DMS53 treated with DMSO at 0.1 percent for 48 hours (cell line): ENCODE data around the gene RERGL.
"Not testable (repeated sequence)": the region's sequence is repeated elsewhere in the genome, so short reads cannot be mapped to it uniquely, and the experiment has no call there.

Experiments used
- DNase-seq: peaks from one replicate; lab custom pipeline; 2025; ENCODE audit not compliant: unreplicated experiment; lab: John Stamatoyannopoulos, UW

The RERGL gene, protein sequence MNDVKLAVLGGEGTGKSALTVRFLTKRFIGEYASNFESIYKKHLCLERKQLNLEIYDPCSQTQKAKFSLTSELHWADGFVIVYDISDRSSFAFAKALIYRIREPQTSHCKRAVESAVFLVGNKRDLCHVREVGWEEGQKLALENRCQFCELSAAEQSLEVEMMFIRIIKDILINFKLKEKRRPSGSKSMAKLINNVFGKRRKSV

DNA sequence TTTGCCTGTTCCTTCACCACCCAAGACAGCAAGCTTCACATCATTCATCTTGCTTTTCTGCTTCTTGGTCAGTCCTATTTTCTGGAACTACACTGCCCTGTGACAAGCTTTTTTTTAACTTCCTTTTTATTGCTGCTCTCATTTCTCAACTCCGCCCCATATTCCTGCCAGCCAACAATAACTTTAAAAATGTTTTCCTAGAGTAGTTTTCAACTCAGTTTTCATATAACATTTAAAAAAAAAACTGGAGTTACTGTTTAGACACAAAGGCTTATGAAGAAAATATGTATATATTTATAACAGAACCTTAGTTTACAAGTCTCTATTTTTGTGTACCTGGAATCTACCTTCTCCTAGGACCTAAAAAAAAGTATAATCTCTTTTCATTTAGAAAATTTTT, at the start of gene RERGL:
Gene RERGL (minus strand): TSS at position 101 of the 400 bp plus-strand sequence. CDS start 53 bp downstream, at position 48.
- no peak for DNase-seq

DNA sequence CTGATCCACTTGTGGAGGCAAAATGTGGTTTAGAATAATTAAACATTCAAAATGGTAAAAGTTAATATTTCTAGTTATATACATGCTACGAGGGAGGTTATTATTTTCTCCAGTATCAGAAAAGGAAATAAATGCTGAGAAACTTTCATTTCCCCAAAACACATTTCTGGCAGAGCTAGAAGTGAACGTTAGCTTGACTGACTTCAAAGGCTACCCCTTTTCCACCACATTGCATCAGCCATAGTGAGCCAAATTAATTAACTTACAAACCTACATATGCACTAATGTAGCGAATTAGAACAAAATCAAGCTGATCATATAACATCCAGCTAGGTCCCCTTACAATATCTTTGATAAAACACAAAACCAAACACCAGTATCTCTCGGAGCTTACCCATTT, 49.3 kb upstream of the RERGL start:
- DNase-seq: no peak

DNA sequence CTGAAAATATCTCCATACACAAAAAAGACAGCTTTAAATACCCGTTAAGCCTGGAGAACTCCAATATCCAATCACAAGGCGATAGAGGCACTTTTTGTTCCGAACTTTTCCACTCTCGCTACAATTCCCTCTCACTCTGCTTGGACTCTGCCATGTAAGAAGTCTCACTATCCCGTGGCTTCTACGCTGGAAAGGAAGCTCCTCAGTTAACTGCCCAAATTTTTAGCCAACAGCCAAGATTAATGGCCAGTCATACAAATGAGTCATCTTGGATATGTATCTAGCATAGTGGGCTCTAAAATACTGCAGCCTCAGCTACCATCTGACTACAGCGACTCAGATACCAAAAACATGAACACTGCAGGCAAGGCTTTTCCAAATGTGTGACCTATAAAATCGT, 45.5 kb upstream of the RERGL start:
- no peak for DNase-seq

DNA sequence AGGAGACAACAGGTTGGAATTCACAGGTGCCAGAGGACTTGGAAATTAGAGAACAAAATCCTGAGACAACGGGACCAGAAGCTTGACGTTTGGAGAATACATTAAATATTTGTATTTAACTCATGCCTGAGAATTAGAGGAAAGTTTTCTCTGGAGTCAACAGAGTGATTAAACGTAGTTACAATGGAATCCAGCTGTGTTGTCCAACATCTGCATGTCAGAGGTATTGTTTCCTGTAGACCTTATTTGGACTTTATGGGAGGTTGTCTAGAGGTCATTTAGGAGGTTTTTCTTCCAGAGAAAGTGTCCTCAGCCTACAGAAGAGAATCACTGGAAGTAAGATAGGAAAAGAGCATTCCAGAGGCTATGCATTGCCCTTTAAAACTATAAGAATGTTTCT, 45.1 kb upstream of the RERGL start:
- DNase-seq: no peak

DNA sequence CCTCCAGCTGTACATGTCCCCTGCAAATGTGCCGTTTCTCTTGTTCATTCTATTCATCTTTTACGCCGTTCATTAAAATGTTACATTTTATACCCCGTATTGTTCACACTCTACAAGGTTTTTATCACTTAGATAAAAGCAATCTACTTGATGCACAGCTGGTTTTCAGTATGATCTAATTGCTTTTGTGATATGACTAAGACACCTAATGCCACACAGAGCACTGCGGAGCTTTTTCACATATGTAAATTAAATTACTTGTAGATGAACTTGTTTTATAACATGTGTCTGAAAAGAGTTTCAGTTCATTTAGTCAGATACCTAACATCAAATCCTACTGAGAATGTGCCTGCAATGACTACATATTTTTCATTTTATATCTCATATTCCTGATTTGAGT, 40.9 kb upstream of the RERGL start:
- DNase-seq: no peak

DNA sequence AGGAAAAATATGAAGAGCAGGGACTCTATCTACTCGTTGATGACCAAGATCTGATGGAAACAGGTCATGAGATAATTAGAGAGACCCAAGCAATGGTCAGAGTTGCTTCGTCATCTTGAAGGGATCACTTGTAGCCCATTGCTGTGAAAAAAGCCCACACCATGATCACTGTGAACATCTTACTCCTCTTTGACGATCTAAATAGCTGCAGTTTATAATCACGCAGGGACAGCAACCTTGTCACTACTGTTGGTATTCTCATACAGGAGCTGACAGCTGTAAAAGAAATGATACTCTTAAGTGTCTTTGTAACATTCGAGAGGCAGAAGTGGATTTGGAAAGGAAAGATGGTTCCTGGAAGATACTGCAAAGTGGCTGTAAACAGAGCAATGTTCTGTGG, 33.7 kb upstream of the RERGL start:
- DNase-seq: no peak

DNA sequence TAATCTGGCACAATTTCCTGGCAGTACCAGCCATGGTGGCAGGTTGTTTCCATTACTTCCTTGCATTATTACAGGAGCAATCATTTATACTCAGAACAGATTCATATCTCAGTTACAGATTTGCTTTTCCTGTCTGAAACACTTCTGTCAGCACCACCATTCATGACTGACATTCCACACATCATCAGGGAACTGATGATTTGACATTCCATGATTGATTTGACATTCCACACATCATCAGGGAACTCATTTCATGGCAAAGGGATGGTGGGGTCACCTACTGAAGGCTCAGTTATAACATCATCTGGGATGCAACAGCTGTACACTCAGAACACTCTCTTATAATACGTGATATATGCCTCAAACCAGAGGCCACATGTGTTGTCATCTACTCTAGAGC, 30.9 kb upstream of the RERGL start:
- DNase-seq: no peak

DNA sequence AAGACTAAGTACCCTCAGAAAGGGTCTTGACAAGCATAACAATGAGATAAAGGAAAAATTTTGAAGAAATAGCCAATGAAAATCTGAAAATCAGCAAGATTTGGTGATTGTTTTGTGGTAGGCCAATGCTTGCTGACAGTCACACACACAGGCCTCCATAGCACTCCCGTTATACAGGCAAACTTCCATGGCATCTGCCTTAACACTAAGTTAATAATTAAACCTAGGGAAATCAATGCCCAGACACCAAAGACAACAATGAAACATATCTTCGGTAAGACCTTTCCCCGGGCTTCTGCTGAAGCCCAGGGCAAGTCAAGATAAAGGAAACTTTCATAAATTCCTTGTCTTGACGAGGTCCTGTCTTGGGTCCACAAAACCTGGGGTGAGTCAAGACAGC, 18.6 kb upstream of the RERGL start:
- DNase-seq: peak; percentile 88

DNA sequence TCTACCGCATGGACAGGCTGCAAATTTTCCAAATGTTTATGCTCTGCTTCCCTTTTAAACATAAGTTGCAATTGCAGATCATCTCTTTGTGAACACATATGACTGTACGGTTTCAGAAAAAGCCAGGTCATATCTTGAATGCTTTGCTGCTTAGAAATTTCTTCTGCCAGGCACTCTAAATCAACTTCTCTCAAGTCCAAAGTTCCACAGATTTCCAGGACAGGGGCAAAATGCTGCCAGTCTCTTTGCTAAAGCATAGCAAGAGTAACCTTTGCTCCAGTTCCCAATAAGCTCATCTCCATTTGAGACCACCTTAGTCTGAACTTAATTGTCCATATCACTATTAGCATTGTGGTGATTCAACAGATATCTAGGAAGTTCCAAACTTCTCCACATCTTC, 13.6 kb upstream of the RERGL start:
- DNase-seq: no peak

DNA sequence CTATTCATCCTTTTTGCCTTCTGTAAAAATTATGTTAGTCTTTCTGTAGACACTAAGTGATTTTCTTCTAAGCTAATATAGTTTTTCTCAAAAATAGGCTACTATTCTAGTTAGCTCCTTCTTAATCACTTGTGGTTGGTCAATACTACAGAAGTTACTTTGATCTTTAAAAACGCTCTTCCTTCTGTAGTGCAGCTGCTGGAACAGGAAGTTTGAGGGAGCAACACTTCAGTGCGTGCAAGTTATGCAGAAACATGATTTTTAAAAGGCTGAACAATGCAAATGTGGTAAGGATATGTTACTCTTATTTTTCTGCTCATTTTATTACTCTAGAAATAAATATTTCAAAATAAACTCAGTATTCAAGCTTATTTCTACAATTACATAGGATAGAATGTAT, 11.1 kb upstream of the RERGL start:
- no peak for DNase-seq

DNA sequence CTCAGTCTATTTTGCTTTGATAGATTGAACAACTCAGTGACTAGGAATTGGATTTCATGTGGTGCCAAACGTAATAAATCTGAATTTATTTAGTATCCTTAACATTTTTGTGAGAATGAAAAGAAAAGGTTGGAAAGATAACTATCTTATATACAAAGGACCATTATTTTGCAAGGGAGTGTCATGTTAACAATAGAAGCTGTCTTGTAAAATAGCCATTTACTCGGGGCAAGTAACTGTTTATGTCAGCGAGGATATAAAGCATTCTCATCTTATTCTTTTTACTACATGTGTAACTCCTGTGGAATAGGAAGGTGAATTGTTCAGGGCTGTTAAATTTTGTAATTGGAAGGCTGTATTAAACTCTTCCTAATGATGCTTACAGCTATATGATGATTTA, 5.9 kb downstream of the RERGL start:
- no peak for DNase-seq

DNA sequence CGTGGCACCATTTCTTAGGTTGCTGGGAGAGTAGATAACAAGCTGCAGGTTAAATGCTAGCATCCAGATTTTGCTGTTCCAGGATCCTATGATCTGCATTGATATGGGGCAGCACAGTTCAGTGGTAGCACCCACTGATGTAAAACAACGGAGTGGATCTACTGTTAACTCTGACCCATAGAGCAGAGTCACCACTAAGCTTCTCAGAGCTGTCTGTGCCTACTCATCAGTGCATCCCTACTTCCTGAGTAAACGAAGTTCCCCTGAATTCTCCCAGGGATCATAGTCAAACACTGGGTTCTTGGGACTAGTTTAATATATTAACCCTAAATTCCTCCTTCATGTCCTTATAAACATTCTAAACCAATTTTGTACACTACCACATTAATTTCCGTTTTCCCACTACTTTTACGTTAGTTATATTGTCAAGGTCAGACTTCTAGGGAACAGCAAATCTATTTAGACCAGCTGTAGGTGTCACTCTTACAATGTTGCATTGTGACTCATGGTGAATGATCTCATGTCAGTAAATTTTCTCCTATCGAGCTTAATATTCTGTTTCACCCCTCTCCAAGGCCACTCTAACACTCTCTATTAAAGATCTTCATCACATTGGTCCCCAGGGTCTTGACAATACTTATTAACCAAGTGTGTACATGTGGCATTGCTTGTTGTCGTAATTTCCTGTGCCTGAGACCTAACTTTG, 10.3 kb downstream of the RERGL start:
- DNase-seq: no peak

DNA sequence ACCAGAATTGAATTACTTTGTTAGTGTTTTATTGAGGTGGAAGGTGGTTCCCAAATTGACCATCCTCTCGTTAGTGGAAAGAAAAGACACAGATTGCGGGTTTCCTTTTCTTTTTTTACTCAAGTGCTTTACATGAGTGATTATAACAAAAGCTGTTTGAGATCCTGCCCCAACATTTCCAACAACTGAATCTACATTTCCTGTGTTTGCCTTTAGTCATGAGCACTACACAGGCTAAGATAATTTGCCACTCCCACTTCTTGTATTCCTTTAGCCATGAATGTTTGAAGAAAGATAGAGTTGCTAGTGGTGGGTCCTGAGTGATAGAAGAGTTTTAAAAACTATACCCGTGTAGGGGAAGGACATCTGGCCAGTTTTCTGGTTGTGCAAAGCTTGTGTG, 16.0 kb downstream of the RERGL start:
- peak; percentile 80 for DNase-seq

DNA sequence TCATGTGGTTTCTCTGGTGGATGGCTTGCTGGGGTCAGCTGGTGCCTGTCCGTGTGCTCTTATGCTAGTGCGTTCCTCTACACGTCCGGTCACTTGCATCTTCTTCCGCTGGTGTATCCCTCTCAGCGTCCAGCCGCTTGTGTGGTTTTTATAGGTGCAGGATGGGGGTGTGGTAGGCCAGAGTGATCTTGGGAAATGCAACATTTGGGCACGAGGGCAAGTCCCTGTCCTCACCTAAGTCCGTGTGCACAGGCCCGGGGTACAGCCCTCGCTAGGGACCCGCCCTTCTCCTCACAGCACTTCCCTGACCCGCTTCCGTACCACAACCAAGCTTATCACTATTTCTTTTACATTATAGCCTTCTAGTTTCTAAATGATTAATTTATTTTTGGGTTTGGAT, 17.3 kb downstream of the RERGL start:
- no peak for DNase-seq

DNA sequence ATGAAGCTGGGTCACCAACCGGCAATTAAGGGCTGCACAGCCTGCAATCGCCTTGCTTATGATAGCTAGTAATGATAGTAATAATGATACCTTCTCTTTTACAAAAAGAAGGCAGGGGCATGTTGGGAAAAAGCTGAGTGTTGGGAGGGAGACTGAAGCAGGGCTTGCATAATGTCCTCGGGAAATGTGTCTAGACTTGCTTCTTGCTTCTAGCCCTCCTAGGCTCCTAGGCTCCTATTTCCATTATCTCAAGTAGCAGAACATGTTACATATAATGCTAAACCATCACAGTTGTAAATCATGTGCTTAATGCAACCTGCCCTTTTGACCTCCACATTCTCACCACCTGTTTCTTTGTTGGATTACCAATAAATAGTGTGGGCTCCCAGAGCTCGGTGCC, 18.7 kb downstream of the RERGL start:
- no peak for DNase-seq

DNA sequence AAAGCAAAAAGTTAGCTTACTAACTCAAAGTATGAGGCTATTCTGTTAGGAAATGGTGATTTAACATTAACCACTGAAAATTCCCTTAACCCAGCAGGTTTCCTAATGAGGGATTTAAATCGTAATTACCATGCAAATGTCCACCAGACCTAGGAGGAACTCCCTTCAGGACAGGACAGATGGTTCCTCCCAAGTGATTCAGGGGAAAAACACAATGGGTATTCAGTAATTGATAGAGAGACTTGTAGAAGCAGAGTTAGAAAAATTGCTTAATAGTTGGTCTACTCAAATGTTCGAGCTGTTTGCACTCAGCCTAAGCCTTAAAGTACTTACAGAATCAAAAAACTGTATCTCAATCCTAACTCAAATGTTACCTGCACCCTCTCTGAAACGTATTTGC, 21.6 kb downstream of the RERGL start:
- DNase-seq: no peak

DNA sequence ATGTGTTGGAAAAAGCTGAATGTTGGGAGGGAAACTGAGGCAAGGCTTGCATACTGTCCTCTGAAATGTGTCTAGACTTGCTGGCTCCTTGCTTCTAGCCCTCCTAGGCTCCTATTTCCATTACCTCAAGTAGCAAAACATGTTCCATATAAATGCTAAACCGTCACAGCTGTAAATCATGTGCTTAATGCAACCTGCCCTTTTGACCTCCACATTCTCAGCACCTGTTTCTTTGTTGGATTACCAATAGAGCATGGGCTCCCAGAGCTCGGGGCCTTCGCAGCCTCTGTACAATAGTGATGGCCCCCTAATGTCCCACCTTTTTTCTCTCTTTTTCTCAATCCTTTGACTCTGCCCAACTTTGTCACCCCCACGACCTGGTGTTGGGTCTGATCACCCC, 23.3 kb downstream of the RERGL start:
- DNase-seq: no peak

DNA sequence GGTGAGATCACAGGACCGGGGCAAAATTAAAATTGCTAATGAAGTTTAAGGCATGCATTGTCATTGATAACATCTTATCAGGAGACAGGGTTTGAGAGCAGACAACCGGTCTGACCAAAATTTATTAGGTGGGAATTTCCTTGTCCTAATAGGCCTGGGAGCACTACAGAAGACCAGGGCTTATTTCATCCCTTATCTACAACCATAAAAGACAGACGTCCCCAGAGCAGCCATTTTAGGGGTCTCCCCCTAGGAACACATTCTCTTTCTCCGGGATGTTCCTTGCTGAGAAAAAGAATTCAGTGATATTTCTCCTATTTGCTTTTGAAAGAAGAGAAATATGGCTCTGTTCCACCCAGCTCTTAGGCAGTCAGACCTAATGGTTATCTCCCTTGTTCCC, 27.1 kb downstream of the RERGL start:
- DNase-seq: not testable (repeated sequence)

DNA sequence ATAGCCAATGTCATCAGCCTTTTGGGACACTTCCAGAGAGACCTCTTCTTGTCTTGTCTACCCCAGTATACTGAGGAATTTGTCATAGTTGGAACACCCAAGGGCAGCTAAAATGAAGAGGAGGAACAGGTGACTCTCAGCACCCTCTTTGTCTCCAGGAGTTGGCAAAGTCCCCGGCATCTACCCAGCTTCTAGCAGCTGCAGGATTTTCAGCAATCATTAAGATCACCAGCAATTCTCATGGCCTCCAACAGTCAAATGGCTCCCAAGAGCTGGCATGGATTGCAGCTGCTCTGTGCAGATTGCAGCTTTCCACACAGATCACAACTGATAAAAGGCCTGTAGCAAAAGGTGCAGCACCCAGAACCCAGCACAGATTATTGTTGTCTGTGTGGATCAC, 32.9 kb downstream of the RERGL start:
- no peak for DNase-seq

DNA sequence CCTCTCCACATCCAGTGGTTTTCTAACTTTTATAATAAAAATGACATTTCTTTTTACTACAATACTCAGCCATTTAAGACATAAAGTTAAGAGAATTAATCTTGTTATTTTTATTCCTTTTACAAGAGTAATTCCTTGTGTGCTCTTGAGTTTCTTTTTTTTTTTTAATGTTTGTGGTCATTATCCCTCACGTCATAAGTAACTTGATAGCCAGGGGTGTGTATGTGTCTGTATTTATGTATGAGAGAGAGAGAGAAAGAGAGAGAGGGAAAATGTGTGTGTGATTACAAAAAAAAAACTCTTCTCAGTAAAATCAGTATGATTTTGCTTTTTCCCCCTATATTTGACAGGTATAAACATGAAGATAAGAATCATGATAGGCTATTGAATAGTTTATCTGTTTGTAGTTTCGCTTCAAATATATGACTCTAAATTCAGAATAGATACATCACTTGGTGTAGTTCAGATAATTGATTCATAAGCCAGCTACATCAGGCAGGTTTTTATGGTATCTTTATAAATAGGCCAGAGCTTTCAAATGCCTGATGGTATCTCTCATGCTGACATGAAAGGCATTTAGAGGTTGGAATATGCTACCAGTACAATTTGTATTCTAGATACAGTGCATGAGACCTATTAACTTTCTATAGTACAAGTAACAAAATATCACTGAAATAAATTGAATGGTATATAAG, 34.9 kb downstream of the RERGL start:
- peak; percentile 75 for DNase-seq

DNA sequence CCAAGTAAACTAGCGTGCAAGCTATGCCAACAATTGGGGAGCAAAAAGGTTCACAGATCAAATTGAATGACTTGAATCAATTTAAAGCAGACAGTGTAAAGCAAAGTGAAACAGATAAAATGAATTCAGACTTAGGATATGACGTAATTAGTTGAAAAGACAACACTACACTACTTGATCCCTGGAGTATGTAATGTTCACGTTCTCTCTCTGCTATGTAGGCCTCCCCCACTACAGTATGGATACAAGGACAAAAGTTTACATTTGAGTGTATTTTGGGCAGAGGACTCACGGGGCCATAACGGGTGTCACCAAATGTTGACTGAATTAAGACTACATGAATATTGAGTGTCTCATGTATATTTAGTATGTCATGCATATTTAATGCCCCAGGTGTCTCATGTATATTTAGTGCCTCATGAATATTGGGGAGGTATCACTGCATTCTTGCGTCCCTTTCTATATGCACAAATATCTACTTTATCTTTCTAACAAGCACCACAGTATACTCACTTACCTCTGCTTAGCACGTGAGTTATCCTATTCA, 44.5 kb downstream of the RERGL start:
- no peak for DNase-seq

DNA sequence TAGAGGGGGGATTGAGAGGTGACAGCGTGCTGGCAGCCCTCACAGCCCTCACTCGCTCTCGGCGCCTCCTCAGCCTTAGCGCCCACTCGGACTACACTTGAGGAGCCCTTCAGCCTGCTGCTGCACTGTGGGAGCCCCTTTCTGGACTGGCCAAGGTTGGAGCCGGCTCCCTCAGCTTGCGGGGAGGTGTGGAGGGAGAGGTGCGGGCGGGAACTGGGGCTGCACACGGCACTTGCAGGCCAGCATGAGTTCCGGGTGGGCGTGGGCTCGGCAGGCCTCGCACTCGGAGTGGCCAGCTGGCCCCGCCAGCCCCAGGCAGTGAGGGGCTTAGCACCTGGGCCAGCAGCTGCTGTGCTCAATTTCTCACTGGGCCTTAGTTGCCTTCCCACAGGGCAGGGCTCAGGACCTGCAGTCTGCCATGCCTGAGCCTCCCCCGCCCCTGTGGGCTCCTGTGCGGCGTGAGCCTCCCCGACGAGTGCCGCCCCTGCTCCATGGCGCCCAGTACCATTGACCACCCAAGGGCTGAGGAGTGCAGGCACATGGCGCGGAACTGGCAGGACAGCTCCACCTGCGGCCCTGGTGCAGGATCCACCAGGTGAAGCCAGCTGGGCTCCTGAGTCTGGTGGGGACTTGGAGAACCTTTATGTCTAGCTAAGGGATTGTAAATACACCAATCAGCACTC, 49.8 kb downstream of the RERGL start:
- not testable (repeated sequence) for DNase-seq
